Right renal pelvis (tissue), 4 donors: ENCODE data around the gene MED13L. TPM values are rescaled to one million over a fixed set of nuclear protein-coding genes. Genes with fewer than 3 reads are reported as not detected.

ENCODE experiments used
- DNase-seq, 4 donors: peaks; one replicate each; pipeline ENCODE4 v3.0.0-alpha.2; 2013; ENCODE audit warnings: low read depth in 4 of 4, low spot score in 3 of 4, missing footprints in 1 of 4
- polyA plus RNA-seq, 4 donors: library from polyadenylated mRNA; unstranded; fragments of 120-200 nt; gene quantifications; one replicate each; pipeline ENCODE4 v1.2.1, GENCODE V29; 2013; ENCODE audit not compliant: insufficient read length in 4 of 4

The MED13L gene
- polyA plus RNA-seq, 4 donors: 71.0 to 86.6 (median 81.5) TPM

DNA sequence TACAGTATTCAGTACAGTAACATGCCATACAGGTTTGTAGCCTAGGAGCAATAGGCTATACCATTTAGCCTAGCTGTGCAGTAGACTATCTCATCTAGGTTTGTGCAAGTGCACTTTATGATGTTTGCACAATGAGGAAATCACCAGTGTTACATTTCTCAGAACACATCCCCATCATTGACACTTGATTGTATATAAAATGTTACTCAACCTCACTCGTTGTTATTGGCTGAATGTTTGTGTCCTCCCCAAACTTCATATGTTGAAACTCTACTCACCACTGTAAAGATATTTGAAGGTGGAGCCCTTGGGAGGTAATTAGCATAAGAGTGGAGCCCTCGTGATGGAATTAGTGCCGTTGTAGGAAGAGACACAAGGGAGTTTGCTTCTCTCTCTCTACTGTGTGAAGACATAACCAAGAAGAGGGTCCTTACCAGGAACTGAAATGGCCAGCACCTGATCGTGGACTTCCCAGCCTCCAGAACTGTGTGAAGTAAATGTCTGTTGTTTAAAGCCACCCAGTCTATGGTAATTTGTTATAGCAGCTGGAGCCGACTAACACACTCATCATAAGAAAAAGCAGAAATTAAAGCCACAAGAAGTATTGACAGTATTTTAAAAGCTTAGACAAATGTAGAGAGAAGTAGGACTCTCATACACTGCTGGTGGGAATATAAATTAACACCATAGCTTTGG, 3.2 kb upstream of the MED13L start:
- DNase-seq: no peak

DNA sequence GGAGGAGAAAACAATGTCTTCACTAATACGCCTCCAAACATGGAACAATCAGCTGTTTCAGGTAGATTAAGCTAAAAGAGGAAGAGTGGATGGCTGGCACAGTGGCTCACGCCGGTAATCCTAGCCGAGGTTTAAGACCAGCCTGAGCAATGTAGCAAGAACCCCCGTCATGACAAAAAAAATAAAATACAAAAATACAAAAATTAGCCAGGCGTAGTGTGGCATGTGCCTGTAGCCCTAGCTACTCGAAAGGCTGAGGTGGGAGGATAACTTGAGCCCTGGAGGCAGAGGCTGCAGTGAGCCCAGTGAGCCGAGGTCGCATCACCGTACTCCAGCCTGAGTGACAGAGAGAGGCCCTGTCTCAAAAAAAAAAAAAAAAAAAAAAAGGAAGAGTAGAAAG, 1.2 kb upstream of the MED13L start:
- no peak for DNase-seq

DNA sequence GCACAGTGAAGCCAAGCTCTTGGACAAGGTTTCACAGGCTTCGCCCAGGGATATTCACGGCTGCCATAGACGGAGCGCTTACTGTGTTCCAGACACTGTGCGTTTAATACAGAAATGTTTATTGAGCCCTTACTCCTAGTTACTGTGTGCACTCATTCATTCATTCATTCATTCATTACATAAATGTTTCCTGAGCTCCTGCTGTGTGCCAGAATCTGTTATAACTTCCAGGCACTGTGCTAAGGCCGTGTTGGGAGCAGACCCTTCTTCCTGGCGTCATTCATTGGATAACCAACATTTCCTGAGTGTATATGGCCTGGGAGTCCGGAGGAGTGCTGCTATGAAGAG, 760 bp upstream of the MED13L start:
- DNase-seq: no peak

DNA sequence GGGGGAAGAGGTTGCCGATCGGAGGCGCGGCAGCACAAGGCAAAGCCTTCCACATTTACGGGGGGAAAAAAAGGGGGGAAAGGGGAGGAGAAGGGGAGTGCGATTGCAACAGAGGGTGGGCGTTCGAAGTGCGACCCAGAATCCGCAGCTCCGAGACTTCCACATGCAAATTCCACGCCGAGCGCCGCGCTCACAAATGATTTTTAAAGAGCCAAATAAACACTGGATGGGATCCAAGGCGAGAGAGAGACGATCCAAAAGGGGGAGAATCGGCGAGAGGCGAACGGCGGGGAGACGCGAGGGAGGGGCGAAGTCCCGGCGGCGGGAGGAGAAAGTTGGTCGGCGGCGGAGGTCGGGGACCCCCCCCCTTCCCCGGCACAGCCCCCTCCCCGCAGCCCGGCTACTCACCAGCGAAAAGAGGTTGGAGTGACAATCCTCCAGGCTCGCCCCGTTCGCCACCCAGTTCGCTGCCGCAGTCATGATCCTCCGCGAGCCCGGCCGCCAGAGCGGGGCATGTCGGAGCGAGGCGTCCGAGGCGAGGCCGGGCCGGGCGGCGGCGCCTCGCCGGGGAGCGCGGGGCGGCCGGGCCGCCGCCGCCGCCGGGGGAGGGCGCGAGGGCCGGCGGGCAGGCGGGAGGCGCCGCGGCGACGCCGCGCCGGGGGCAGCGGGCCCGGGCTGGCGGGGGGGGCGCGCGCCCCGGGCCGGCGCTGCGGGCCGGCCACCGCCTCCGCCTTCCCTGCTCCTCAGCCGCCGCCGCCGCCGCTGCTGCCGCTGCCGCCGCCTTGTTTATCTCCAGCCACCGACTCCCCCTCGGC, 634 bp downstream of the MED13L start:
- DNase-seq: peak in 1 of 4 donors; percentile 56

DNA sequence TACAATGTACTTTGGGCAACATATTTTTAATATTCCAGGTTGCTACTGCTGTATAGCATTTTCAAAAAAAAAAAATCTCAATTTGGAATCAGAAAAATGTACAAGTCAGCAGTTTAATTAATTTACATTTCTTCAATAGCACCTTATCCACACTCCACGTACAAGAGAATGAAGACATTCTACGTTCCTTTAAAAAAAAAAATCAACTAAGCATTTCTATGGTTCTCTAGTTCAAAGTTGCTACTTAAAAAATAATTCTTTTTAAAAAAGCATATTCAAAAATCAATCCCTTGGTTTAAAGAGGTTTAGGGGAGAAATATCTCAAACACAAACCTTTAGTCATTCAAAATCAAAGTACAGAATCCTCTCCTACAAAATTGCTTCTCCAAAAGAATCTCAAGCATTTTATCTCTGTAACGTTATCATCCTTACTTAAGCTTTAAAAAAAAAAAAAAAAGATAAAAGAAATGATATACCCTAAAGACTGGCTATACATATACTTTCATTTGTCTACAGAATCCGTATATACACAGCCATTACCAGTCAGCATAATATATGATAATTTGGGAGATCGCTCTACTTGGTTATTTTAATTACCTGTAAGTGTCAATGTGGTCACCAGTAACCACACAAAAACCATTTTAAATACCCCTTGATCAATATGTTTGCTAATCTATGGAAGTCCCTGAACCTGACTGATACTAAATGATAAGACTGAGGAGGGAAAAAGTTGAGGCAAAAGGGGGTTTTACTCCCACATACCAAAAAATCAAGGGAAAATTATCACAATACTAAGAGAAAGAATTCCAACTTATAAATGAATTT, 2.7 kb downstream of the MED13L start:
- DNase-seq: no peak

DNA sequence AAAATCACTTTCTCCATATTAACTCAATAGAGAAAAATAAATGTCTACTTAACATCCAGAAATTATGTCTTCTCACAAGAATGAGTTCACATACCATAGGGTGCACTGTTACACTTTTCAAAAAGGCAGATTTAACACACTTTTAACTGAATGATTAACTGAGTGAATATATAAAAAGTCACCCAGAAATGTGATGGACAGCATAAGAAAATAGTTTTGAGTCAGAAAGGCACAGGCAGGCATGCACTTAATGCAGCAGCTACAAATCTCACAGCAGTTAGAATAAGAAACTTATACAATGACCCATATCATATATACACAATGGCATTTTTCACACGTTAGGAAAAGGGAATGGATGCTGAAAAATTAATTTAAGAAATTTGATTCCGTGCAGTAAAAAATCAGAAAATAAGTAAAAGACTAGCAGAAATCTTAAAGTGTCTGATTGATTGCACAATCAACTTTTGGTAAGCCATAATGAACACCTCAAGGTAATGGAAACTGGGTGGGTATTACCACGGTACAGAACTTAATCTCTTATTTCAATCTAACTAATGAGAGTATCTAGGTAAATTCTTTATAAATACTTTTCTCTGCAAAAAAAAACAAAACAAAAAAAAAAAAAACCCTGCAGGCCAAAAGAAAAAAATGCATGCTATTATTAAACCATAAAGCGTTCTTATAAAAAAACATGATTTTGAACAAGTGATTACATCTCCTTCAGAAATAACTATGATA, 3.5 kb downstream of the MED13L start:
- no peak for DNase-seq

DNA sequence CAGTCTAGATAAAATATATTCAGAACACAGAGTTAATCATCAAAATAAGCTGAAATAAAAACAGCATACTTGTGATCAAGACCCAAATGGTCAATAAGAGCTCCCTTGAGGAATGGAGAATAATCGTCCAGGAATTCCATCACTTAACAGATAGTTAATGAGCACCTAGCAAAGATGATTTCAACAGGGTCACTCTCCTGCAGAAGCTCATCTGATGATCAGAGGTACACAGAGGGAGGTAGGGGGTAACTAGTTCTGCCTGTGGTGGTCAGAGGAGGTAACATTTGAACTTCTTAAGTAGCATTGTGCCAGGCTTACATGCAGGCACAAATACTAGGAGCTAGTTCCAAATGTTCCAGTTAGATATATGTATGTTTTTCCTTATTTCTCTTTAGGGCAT, 9.5 kb downstream of the MED13L start:
- no peak for DNase-seq

DNA sequence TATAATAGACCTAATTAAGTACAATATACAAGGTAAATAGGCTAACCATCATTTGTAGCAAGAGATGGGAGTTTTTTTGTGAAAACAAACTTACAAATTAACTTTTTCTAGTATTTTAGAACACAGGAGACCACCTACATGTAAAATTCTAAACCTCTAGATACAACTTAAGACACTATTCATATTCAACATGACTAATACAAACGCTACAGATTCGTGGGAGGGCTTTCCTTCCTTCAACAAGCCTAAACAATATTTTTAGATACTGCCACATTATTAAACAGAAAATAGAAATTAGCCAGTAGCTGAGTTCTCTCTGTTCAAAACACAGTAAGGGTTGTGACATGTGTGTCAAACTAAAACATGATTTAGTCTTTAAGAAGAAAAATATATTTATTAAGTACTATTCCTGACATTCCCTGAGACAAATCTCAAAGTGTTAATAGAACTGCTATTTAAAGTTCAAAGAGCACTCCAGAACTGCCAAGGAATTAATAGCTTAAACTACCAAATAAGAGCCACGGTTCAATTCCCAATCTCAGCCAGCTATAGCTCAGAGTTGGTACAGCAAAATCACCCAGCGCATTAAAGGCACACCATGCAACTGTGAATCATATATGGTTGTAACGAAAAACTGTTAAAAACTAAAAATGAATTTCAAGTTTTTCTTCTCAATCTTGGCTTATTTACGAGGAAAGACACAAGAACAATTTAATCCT, 10.7 kb downstream of the MED13L start:
- no peak for DNase-seq

DNA sequence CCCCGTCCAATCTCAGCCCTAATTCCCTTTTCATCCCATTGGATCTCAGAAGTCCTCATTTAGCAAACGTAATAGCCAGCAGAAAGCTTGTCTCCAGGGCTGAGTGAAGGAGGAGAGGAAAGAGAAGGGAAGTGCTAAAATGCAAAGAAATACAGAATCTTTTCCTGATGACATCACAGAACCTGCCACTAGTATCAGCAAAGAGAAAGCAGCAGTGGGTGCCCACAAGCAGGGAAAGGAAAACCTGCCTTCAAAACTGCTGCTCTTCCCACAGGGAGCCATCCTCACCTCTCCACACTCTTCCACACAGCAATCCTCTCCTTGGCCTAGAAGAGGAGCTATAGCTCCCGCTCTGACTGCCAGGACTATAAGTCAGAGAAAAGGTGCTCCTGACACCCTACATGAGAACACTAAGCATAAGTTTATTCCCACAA, 11.3 kb downstream of the MED13L start:
- DNase-seq: no peak

DNA sequence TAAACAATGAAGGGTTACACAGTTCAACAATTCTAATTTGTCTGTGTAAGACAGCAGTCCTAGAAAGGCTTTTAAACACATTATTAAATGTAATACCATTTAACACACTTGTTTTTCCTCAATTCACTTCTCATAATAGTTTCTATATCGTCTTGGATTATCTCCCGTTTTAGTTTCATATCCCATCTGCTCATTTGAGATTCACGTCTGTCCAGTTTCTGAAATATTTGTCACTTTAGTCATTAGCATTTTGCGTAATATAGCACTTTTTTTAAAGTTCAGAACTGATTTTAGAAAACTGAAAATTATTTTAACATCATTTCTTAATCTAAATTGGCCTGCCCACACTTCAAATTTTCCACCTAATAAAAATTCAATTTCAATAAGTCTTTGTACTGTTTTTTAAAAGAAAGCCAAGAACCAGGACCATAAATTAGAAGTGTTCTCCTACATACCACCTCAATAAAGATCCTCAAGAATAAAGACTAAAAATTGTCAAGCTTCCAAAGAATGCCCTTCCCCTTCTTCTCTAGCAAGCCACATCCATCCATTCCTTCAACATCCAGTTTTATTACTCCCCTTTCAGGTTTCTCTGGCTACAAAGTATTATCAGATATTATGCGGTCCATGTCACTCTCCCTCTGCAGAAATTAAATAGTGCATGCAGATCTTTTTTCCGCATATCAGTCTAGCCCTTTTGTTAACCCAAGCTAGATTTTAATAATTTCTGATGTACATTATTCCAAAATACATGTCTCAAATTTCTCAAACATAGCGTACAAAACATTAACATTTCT, 11.9 kb downstream of the MED13L start:
- no peak for DNase-seq

DNA sequence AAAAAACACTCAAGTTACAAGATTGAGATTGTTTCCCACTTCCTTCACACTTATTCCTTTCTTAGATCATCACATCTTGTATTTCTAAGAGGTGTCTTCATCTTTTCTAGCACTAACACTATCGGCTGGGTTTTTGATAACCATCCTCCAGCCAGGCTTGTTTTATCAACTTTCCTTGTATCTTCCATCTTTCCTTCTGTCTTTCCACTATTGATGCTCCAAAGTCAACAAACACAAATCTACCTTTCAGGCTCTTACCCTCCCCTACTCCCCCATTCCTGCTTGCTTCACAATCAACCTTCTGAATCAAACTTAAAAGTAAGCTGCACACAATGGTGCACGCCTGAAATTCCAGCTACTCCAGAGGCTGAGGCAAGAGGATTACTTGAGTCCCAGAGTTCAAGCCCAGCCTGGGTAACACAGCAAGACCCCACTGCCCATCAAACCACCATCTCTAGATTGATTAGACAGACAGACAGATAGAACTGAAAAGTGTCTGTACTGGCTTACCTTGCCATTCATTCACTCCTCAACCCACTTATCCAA, 12.9 kb downstream of the MED13L start:
- DNase-seq: no peak

DNA sequence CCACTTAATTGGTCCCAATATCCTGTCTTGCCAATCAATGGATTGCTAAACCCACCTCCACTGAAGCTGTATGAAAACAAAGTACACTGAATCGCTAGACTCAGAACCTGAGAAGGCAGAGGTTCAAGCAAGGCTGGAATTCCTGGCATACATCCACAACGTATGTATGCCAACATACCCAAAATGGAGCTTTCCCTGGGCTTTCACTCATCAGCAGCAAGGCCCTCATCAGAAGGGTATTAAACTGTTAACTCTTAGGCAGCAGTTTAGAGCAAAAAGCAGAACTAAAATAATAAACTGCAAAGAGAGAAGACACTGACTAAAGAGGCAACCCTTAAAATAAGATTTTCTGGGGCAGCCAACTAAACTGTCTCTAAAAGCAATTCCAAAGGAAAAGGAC, 13.6 kb downstream of the MED13L start:
- no peak for DNase-seq

DNA sequence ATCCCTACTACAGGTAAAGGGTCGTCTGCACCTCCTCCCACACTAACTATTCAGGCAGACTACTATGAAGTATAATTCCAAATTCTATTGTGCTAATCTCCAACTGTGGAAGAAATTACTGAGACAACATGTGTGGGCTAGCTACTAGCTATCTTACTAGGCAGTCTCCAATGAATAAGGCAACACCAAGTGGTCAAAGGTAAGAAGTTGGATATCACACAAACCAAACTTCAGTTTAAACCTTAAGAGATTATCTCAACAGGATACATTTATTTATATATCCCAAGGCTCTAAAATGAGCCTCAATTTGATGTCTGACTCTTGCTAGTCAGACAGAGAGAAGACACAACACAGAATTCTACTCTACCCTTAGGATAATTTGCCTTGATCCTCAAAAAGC, 14.1 kb downstream of the MED13L start:
- DNase-seq: no peak

DNA sequence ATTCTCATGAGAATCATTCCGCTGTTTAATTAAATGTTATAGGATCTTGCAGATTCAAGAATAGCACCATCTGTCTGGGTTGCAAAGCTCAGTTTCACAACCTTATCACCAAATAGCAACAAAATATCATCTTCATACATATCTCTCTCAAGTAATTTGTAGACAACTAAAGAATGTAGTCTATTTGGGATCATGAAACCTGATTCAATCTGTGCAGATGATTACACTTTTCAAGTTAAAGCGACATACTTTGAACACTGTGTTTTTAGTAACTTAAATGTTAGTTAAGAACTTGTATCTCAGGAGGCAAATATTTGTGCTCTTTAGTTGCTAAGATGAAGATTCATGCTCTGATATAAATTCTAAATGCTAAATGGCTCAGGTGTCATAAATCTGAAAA, 14.8 kb downstream of the MED13L start:
- no peak for DNase-seq

DNA sequence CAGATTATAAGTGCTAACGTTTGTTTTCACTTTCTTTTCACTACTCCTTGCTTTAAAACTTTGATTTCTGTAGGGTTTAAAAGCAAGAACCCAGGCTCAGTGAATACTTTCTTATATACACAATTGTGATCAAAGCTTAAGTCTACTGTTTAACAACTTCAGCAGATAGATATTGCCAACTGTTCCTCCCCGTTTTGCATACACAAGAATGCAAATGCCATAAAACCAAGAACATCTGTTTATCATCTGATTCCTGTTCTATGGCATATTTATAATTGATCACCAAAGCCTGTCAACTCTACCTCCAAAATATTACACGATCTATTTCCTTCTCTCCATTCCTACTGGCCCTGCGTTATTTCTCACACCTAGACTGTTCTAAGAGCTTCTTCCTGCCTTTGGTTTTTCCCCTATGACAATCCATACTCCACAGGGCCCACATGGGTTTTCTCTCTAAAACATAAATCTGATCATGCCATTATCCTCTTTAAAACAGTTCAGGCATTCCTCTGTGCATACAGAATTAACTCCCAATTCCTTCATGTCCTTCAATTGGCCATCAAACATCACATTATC, 15.9 kb downstream of the MED13L start:
- DNase-seq: no peak

DNA sequence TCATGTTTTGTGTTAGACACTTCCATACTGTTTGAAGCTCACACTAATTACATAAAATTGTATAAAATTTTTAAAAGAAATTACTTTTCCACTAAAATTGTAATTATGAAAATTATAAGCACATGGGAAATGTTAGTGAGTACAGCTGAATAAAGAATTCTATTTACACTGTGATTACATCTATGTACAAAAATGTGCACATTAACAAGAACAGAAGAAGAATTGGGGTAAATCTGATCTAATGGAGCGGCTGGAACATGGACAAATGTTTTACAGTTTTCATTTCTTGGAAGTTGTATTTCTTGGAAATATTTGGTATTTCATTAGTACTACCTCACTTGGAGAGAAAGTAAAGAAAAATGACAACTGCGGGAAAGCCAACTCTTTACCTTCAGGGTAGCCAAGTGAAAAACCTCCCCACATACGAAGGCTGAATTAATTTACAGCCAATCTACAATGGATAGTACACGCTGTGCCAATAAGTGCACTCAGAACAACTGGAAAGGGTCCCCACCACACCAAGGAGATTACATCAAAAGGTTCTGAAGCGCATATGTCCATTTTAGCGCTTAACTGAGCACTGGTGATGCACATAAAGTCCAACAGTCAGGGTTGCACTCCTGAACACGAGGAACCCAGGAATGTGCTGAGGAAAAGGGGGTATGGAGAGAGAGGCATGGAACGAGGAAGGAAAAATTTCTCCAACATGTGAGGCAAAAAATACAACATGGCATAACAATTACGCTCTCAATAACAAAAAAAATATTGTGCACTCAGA, 17.5 kb downstream of the MED13L start:
- no peak for DNase-seq

DNA sequence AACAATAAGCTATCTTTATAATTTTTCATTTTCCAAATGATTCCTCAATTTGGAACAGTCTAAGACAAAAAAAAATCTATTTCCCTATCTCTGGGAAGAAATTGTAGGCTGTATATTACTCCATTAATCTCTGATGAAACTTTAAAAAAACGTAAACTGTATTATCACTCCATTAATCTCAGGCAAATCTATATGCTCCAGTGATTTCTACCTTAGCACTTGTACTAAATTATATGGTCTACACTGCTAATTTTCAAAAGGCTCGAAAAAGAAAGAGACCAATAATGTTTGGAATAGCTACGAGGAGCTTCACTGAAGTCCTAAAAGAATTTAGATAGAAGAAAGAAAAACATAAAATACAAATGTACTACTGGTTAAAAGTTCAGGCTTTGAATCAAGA, 19.7 kb downstream of the MED13L start:
- no peak for DNase-seq

DNA sequence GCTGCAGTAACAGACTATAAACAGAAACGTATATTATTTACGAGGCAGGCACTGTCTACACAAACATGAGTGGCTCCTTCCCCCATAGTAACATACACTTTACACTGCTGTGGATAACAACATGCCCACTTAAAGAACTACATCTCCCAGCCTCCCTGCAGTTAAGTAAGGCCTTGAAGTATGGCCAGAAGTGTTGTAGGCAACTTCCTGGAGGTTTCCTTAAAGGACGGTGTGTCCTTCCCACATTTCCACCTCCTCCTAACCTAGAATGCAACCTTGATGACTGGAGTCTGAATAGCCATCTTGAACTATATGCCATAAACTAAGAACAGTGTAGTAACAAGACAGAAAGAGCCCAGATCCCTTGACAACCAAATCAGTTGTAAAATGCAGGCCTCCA, 20.3 kb downstream of the MED13L start:
- DNase-seq: no peak
